ENCODE results near the gene PAM.

- TF ChIP-seq CTCF (IDR thresholded peaks at IDR 0.05) (no peak), POLR2A (IDR thresholded peaks at IDR 0.05) (no peak)
Measured at GRCh38 chr5:102811972-102812371, 56.9 kb downstream of the PAM start.

Measured in breast epithelium (tissue), 3 donors.